Esophagus squamous epithelium (tissue), 4 donors: ENCODE results near the gene PRKAG1.

Experiments
- POLR2A ChIP-seq, 4 donors: fragments of 450-650 bp; IDR thresholded peaks; one replicate each; pipeline ENCODE4 v1.6.1; 2017; ENCODE audit warnings: antibody characterized with exemption in 4 of 4, mild to moderate bottlenecking in 4 of 4, moderate library complexity in 3 of 4
- TF ChIP-seq, protein P1 (sequence below), 6 experiments: fragments of 450-650 bp in 4 of 6; fragments of 200-600 bp in 2 of 6; sonication (generic) in 2 of 6; IDR thresholded peaks; one replicate each; pipeline ENCODE4 v1.5.1; 2016 to 2019; ENCODE audit warnings: antibody characterized with exemption in 6 of 6, mild to moderate bottlenecking in 4 of 6, moderate library complexity in 4 of 6

DNA sequence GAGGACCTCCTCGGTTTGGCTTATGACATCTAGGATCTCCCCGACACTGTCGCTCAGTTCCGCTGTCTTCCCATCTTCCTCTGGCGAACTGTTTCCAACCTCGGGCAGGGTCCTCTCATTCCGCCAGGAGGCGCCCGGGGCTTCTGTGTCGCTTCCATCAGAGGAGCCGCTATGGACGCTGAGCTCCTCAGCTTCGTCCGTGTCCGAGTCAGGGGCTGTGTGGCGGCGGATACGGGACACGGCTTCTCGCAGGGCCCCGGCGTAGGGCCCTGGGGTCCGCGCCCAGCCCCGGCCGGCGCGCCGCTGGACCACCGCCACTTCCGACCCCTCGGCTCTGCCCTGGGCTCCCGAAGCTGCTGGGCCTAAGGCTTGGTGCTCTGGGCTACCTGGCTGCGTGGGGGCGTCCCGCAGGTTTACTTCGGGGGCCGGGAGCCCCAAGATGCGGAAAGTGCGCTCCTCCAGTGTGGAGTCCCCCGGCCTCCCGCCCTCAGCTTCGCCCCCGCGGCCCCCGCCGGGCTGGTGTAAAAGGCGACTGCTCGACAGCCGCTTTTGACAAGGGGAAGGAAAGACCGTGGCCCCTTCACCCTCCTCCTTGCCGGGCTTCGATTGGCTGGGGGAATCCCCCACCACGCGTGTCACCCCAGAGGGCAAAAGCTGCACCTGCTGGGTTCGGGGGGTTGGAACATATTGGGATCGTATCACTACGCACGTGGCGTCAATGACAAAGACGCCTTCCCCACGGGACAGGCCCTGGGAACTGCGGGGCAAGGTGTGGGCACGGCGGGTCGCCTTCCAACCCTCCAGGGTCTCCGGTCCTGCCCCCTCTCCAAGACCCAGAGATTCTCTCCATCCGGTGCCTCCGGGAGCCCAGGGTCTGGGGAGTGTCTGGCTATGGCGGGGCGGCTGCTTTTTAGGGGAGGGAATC is 21.5 kb downstream of the PRKAG1 start:
- TF ChIP-seq, protein P1, sequence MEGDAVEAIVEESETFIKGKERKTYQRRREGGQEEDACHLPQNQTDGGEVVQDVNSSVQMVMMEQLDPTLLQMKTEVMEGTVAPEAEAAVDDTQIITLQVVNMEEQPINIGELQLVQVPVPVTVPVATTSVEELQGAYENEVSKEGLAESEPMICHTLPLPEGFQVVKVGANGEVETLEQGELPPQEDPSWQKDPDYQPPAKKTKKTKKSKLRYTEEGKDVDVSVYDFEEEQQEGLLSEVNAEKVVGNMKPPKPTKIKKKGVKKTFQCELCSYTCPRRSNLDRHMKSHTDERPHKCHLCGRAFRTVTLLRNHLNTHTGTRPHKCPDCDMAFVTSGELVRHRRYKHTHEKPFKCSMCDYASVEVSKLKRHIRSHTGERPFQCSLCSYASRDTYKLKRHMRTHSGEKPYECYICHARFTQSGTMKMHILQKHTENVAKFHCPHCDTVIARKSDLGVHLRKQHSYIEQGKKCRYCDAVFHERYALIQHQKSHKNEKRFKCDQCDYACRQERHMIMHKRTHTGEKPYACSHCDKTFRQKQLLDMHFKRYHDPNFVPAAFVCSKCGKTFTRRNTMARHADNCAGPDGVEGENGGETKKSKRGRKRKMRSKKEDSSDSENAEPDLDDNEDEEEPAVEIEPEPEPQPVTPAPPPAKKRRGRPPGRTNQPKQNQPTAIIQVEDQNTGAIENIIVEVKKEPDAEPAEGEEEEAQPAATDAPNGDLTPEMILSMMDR (IDR thresholded peaks at IDR 0.05): peak; percentile 55 to 71 (median 66)
- no peak for TF ChIP-seq POLR2A (IDR thresholded peaks at IDR 0.05)
